ENCODE measurements around the gene ANXA2R.

ANXA2R gene

DNA sequence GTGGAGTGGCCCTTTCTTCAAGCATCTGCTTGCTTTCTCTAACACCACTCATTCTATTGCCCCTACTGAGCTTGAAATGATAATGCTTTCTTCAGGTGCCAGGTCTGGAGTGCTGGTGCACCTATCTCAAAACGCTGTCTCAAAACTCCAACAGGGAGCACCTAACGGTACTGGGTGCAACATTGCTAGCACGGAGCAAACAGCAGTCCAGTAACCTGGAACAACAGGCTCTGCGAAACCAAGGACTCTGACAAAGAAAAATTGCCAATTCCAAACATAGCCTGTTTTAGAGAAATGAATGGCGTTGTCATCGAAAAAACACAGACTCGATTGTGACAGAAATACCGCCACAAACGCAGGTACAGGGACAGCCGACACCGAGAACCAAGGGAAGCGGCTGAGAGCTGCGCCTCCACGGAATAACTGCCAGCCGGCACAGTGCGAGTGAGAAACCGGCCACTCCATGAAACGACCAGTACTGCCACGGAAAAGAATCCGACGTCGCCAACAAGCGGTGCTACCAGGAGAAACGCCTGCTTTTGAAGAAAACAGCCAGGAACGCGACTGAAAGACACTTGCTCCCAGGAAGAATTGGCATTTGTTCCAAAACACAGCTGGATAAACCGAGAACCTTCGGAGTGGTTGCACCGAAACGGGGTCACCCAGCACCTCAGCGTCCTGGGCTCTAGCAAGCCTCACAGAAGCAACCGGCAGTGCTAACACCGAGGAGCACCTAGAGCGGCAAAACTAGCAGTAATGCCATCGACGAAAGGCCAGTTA, 3.1 kb downstream of the ANXA2R start:
- Histone ChIP-seq H3K9me2 (replicated peaks; ENCODE audit: control insufficient read depth, low read length) (no peaks in the 10 kb centered on the region), H3K27me3 (ENCODE audit: control insufficient read depth, low read length) (no peaks in the 10 kb centered on the region), H3K4me1 (ENCODE audit: control insufficient read depth, low read length) (peaks cover 38% of the 10 kb centered on the region), H3K27ac (ENCODE audit: low read depth, low read length) (no peak overlapping the region), H3F3A (ENCODE audit: control insufficient read depth, insufficient read depth) (peaks cover 17% of the 10 kb centered on the region), H3K4me3 (ENCODE audit: low read length) (no peak overlapping the region), H3K9me3 (ENCODE audit: control insufficient read depth, insufficient read depth, low read length) (no peaks in the 10 kb centered on the region), H3K79me2 (ENCODE audit: control insufficient read depth, low read length) (peaks cover 32% of the 10 kb centered on the region), H3K4me2 (ENCODE audit: low read length) (no peak overlapping the region; the same call in 1 of the 2 replicates), H3K36me3 (ENCODE audit: control insufficient read depth, low read length) (no peaks in the 10 kb centered on the region; the same call in 1 of the 2 replicates), H4K20me1 (ENCODE audit: control insufficient read depth, insufficient read depth, low read depth, low read length) (no peaks in the 10 kb centered on the region; the same call in 1 of the 2 replicates)
- TF ChIP-seq CTCF (IDR thresholded peaks at IDR 0.05; ENCODE audit: low read depth, low read length, poor library complexity, severe bottlenecking), result no peak
- TF ChIP-seq EZH2phosphoT487 (IDR thresholded peaks at IDR 0.05; ENCODE audit: borderline replicate concordance, low read length), result no peak

- Histone ChIP-seq H4K20me1 (ENCODE audit: control insufficient read depth, insufficient read depth, low read depth, low read length) (no peaks in the 10 kb centered on the region; the same call in 1 of the 2 replicates), H3K9me2 (replicated peaks; ENCODE audit: control insufficient read depth, low read length) (no peaks in the 10 kb centered on the region), H3K4me1 (ENCODE audit: control insufficient read depth, low read length) (peaks cover 32% of the 10 kb centered on the region), H3K27ac (ENCODE audit: low read depth, low read length) (no peak overlapping the region), H3K4me3 (ENCODE audit: low read length) (no peak overlapping the region), H3F3A (ENCODE audit: control insufficient read depth, insufficient read depth) (peaks cover 14% of the 10 kb centered on the region), H3K27me3 (ENCODE audit: control insufficient read depth, low read length) (no peaks in the 10 kb centered on the region), H3K79me2 (ENCODE audit: control insufficient read depth, low read length) (peaks cover 28% of the 10 kb centered on the region), H3K4me2 (ENCODE audit: low read length) (no peak overlapping the region), H3K9me3 (ENCODE audit: control insufficient read depth, insufficient read depth, low read length) (no peaks in the 10 kb centered on the region), H3K36me3 (ENCODE audit: control insufficient read depth, low read length) (no peaks in the 10 kb centered on the region; the same call in 1 of the 2 replicates)
- TF ChIP-seq EZH2phosphoT487 (IDR thresholded peaks at IDR 0.05; ENCODE audit: borderline replicate concordance, low read length) (no peak), CTCF (IDR thresholded peaks at IDR 0.05; ENCODE audit: low read depth, low read length, poor library complexity, severe bottlenecking) (no peak)
Measured at GRCh38 chr5:43036409-43036808, 3.7 kb downstream of the ANXA2R start.

GRCh38 chr5:43034591-43034968, 5.5 kb downstream of the ANXA2R start:
- H3K36me3 ChIP-seq (ENCODE audit: control insufficient read depth, low read length), result no peaks in the 10 kb centered on the region
- peaks cover 25% of the 10 kb centered on the region for H3K4me1 ChIP-seq (ENCODE audit: control insufficient read depth, low read length)
- H3K27ac ChIP-seq (ENCODE audit: low read depth, low read length), result no peak overlapping the region
- peak overlapping the region; percentile 50 for H3K4me2 ChIP-seq (ENCODE audit: low read length)
- no peak for TF ChIP-seq EZH2phosphoT487 (IDR thresholded peaks at IDR 0.05; ENCODE audit: borderline replicate concordance, low read length)
- no peak for TF ChIP-seq CTCF (IDR thresholded peaks at IDR 0.05; ENCODE audit: low read depth, low read length, poor library complexity, severe bottlenecking)
- H3K4me3 ChIP-seq (ENCODE audit: low read length), result no peak overlapping the region
- H3K27me3 ChIP-seq (ENCODE audit: control insufficient read depth, low read length), result no peaks in the 10 kb centered on the region
- peaks cover 24% of the 10 kb centered on the region for H3K79me2 ChIP-seq (ENCODE audit: control insufficient read depth, low read length)
- H4K20me1 ChIP-seq (ENCODE audit: control insufficient read depth, insufficient read depth, low read depth, low read length), result no peaks in the 10 kb centered on the region; the same call in 1 of the 2 replicates
- no peaks in the 10 kb centered on the region for H3K9me2 ChIP-seq (replicated peaks; ENCODE audit: control insufficient read depth, low read length)
- no peaks in the 10 kb centered on the region for H3K9me3 ChIP-seq (ENCODE audit: control insufficient read depth, insufficient read depth, low read length)
- H3F3A ChIP-seq (ENCODE audit: control insufficient read depth, insufficient read depth), result no peaks in the 10 kb centered on the region; the same call in 1 of the 2 replicates
